ENCODE data around the gene HAS3. TPM values are rescaled to one million over a fixed set of nuclear protein-coding genes. Genes with fewer than 3 reads are reported as not detected.
"Not testable (repeated sequence)": the region's sequence is repeated elsewhere in the genome, so short reads cannot be mapped to it uniquely, and the experiment has no call there.

The HAS3 gene
- total and polyA plus RNA-seq, 5 experiments from 2014 or later = 0.07 to 4.0 (median 0.55) TPM

GRCh38 chr16:69124406-69124805 lies 19.0 kb downstream of the HAS3 start:
- not testable (repeated sequence) for DNase-seq, H3K4me3 Mint-ChIP-seq, H3K27me3 Mint-ChIP-seq, H3K9me3 Mint-ChIP-seq, ATAC-seq
- POLR2A ChIA-PET = interaction anchor here (0.6 to 1.6 kb wide), 3 partner anchors 8 to 281 kb away, joined by 3 to 4 read pairs (median 3); partner anchors contain the start of genes CHTF8, HAS3 and UTP4
- Mint-ChIP-seq H3K4me1 (peaks cover 9 to 40% (median 32%) of the 10 kb centered on the region in 4 donors), H3K27ac (peak overlapping the region in 1 of 10 donors; percentile 40), H3K36me3 (peaks cover 4 to 50% (median 5%) of the 10 kb centered on the region in 3 donors)

GRCh38 chr16:69124961-69125360 lies 19.5 kb downstream of the HAS3 start:
- Mint-ChIP-seq H3K36me3 (peaks cover 4 to 48% (median 5%) of the 10 kb centered on the region in 3 donors), H3K4me1 (peaks cover 11 to 44% (median 37%) of the 10 kb centered on the region in 4 donors), H3K27ac (peak overlapping the region in 2 of 10 donors; percentile 29 to 40)
- H3K9me3 Mint-ChIP-seq, ATAC-seq, H3K27me3 Mint-ChIP-seq, DNase-seq, H3K4me3 Mint-ChIP-seq: not testable (repeated sequence)
- POLR2A ChIA-PET = interaction anchor here (0.9 kb wide), 1 partner anchor 8 kb away, joined by 3 read pairs; the partner anchor contains the start of genes CHTF8 and UTP4

- Mint-ChIP-seq H3K4me3 (no peak overlapping the region), H3K4me1 (peaks cover 18 to 53% (median 48%) of the 10 kb centered on the region in 4 donors), H3K27ac (peak overlapping the region in 6 of 10 donors; percentile 16 to 69 (median 56))
Observed at GRCh38 chr16:69126221-69126620, 20.8 kb downstream of the HAS3 start.

DNA sequence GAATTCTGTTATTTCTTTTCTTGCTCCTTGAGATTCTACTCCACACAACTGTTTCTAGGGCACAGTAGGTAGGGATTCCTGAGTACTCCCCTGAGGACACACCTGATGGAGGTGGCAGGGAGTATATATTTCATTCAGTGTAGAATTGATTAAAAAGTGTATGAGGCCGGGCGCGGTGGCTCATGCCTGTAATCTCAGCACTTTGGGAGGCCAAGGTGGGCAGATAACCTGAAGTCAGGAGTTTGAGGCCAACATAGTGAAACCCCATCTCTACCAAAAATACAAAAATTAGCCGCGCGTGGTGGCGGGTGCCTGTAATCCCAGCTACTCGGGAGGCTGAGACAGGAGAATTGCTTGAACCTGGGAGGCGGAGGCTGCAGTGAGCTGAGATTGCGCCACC lies 21.3 kb downstream of the HAS3 start:
- Mint-ChIP-seq H3K27ac (peak overlapping the region in 7 of 10 donors; percentile 14 to 76 (median 66)), H3K4me1 (peaks cover 23 to 54% (median 50%) of the 10 kb centered on the region in 4 donors), H3K36me3 (peaks cover 0 to 31% (median 4%) of the 10 kb centered on the region in 3 donors)
- ATAC-seq, H3K4me3 Mint-ChIP-seq, H3K27me3 Mint-ChIP-seq, DNase-seq, H3K9me3 Mint-ChIP-seq: not testable (repeated sequence)
- POLR2A ChIA-PET = interaction anchor here (0.6 kb wide), 1 partner anchor 90 kb away, joined by 4 read pairs; no protein-coding TSS in a partner anchor

More at GRCh38 chr16:69126221-69126620, 20.8 kb downstream of the HAS3 start:
- POLR2A ChIA-PET = no interaction called here
- no peak for DNase-seq
- ATAC-seq = no peak
- Mint-ChIP-seq H3K36me3 (peaks cover under 1 to 35% (median 4%) of the 10 kb centered on the region in 3 donors), H3K9me3 (no peaks in the 10 kb centered on the region), H3K27me3 (no peaks in the 10 kb centered on the region)

DNA sequence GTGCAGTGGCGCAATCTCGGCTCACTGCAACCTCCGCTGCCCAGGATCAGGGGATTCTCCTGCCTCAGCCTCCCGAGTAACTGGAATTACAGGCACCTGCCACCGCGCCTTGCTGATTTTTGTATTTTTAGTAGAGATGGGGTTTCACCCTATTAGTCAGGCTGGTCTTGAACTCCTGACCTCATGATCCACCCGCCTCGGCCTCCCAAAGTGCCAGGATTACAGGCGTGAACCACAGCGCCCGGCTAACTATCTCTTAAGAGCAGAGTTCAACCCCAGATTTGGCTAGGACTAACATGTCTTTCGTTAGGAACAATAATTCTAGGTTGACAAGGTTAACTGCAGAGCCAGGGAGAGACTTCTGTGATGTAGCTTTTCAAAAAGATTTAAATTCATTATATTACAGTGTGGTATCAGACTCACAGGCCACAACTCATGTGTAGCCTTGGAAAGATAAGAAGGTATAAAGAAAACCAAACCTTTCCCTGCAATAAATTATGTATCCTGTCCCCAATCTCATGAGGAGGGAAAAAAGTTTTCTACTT lies 22.6 kb downstream of the HAS3 start:
- POLR2A ChIA-PET = no interaction called here

DNA sequence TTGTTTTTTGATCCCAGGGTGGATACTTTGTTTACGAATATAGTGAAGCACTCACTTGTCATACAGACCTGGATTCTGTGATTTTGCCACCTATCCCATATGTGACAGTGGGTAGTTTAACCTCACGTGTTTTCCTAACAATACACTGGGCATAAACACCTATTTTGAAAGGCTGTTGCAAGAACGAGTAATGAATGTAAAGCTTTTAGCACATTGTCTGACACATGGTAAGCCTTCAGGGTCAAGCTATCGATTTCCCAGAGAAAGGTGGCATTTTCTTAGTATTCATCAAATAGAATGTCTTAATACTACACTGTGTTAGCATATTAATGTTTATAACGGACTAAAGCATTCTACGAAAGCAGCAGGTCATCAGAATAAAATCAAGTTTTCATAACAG lies 25.0 kb downstream of the HAS3 start:
- Mint-ChIP-seq H3K4me3 (peak overlapping the region in 8 of 10 donors; percentile 88 to 97 (median 90)), H3K4me1 (peaks cover 30 to 72% (median 67%) of the 10 kb centered on the region in 4 donors), H3K27me3 (no peaks in the 10 kb centered on the region), H3K27ac (peak overlapping the region in 9 of 10 donors; percentile 57 to 97 (median 94)), H3K36me3 (peaks cover 2 to 27% (median 4%) of the 10 kb centered on the region in 3 donors), H3K9me3 (no peaks in the 10 kb centered on the region)
- ATAC-seq (no peak), DNase-seq (no peak)
- POLR2A ChIA-PET = interaction anchor here (0.6 to 1.4 kb wide), 4 partner anchors 10 to 581 kb away, joined by 3 to 4 read pairs (median 4); no protein-coding TSS in a partner anchor

More for the DNA sequence above, 22.6 kb downstream of the HAS3 start:
- no peak for DNase-seq
- H3K36me3 Mint-ChIP-seq = peaks cover 0 to 28% (median 4%) of the 10 kb centered on the region in 3 donors
- H3K9me3 Mint-ChIP-seq = no peaks in the 10 kb centered on the region
- H3K27ac Mint-ChIP-seq = peak overlapping the region in 3 of 10 donors; percentile 17 to 87 (median 37)
- H3K4me3 Mint-ChIP-seq = no peak overlapping the region
- no peak for ATAC-seq
- H3K4me1 Mint-ChIP-seq = peaks cover 26 to 61% (median 53%) of the 10 kb centered on the region in 4 donors
- H3K27me3 Mint-ChIP-seq = no peaks in the 10 kb centered on the region

DNA sequence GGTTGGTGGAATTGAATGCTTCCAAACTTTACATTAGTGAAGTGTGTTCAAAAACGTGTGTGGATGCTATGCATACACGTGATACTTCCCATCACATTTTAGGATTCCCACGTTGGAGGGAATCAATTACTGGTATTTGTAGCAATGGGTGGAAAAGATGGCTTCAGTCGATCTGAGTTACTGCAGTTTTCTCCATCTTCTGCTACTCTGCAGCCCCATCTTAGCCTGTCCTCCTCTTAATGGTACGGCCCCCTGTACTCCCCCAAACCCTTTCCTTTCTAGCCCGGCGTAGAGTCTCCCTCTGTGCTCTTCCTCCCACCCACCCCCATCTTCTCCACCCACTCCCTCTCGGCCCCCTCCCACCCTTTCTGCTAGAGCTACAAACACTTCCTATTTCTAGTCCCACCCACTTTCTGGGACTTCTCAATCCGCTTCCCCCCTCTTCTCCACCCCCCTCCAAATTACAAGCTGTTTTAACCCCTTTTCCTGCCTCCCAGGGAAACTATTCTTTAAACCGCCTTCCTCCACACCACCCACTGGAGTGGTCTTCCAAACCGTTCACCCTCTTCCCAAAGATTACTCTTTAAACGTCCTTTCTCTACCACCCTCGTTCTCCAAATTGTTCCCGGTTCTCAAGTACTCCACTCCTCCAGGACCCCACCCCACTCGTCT lies 25.9 kb downstream of the HAS3 start:
- H3K27ac Mint-ChIP-seq = peak overlapping the region; percentile 85 to 98 (median 94)
- no peaks in the 10 kb centered on the region for H3K9me3 Mint-ChIP-seq
- H3K36me3 Mint-ChIP-seq = peaks cover 2 to 27% (median 4%) of the 10 kb centered on the region in 3 donors
- H3K27me3 Mint-ChIP-seq = no peaks in the 10 kb centered on the region
- ATAC-seq = no peak
- peak overlapping the region; percentile 88 to 97 (median 92) for H3K4me3 Mint-ChIP-seq
- peaks cover 30 to 63% (median 59%) of the 10 kb centered on the region in 4 donors for H3K4me1 Mint-ChIP-seq
- POLR2A ChIA-PET = interaction anchor here (0.9 to 2.1 kb wide), 3 partner anchors 8 to 602 kb away, joined by 4 to 9 read pairs (median 7); no protein-coding TSS in a partner anchor
- DNase-seq = peak in 2 of 10 donors; percentile 5 to 26

- H3K9me3 Mint-ChIP-seq = no peaks in the 10 kb centered on the region
- H3K4me1 Mint-ChIP-seq = peaks cover 30 to 60% (median 56%) of the 10 kb centered on the region in 4 donors
- peak overlapping the region; percentile 85 to 98 (median 94) for H3K27ac Mint-ChIP-seq
- POLR2A ChIA-PET = interaction anchor here (0.9 to 2.4 kb wide), 10 partner anchors 7 to 603 kb away, joined by 3 to 17 read pairs (median 5); partner anchors contain the start of genes SNTB2 and ZFP90
- H3K27me3 Mint-ChIP-seq = no peaks in the 10 kb centered on the region
- DNase-seq (peak in 7 of 10 donors; percentile 11 to 82 (median 60)), ATAC-seq (peak; percentile 36 to 53)
- peaks cover 2 to 30% (median 4%) of the 10 kb centered on the region in 3 donors for H3K36me3 Mint-ChIP-seq
- H3K4me3 Mint-ChIP-seq = peak overlapping the region; percentile 88 to 97 (median 92)
Observed at GRCh38 chr16:69131839-69132423, 26.5 kb downstream of the HAS3 start.

DNA sequence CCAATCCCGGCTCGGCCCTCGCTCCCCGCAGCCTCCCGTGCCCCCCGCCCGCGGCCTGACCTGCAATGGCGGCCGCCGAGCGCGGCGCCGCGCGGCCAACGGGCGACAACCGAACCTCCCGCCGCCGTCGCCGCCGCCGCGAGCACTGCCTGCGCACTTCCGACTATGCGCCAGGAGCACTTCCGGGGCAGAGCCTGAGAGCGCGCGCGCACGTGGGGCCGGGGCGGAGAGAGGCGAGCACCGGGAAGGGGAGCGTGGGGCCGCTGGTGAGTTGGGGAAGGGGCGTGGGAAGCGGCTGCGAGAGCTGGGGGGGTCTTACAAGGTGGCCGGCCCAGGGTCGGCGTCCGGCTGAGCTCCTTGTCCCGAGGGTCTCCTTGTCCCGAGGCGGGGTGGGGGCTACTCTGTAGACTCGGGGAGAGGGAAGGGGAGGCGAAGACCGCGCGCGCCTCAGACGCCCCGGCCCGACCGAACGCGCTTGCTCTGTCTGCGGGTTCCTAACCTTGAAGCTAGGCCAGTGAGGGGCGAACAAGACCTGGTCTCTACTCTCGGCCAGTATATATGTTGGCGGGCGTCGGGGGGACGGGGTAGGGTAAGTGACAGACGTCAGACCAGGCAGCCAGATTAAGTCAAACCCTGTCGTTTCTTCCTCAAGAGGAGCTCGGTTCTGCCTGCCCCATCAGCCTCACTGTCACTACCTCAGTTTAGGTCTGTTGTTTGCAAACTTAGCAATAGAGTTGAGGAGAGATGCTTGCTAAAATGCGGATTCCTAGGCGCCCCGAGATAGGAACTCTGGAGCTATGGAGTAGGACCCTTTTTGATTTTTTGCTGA lies 27.2 kb downstream of the HAS3 start, which contains the start of the genes CHTF8 and UTP4:
CHTF8 (minus strand) TSS at position 165 of the 829 bp plus-strand sequence. CDS start 11,130 bp downstream, outside the sequence.
UTP4 (plus strand) TSS at position 226 of the 829 bp plus-strand sequence. CDS start 811 bp downstream, outside the sequence.
- Mint-ChIP-seq H3K27ac (peak within 1 kb of the TSS; percentile 85 to 98 (median 96)), H3K4me3 (peak within 1 kb of the TSS; percentile 91 to 97 (median 94)), H3K4me1 (peaks cover 28 to 56% (median 50%) of the 10 kb centered on the region in 4 donors), H3K27me3 (no peaks in the 10 kb centered on the region), H3K36me3 (peaks cover 0 to 33% (median 7%) of the 10 kb centered on the region in 3 donors), H3K9me3 (no peaks in the 10 kb centered on the region)
- DNase-seq (peak; percentile 75 to 90 (median 84)), ATAC-seq (peak; percentile 89 to 93)
- POLR2A ChIA-PET = interaction anchor here (0.6 to 2.4 kb wide), 17 partner anchors 8 to 775 kb away, joined by 3 to 17 read pairs (median 4); partner anchors contain the start of genes SNTB2 and ZFP90

- Mint-ChIP-seq H3K9me3 (no peaks in the 10 kb centered on the region), H3K4me1 (peaks cover 28 to 50% (median 48%) of the 10 kb centered on the region in 4 donors), H3K27me3 (no peaks in the 10 kb centered on the region), H3K4me3 (peak overlapping the region; percentile 91 to 97 (median 94)), H3K27ac (peak overlapping the region; percentile 85 to 98 (median 96)), H3K36me3 (peaks cover 0 to 35% (median 11%) of the 10 kb centered on the region in 3 donors)
- DNase-seq (no peak), ATAC-seq (no peak)
- POLR2A ChIA-PET = interaction anchor here (0.6 to 2.4 kb wide), 15 partner anchors 9 to 776 kb away, joined by 3 to 17 read pairs (median 4); partner anchors contain the start of genes SNTB2 and ZFP90
Observed at GRCh38 chr16:69133373-69133954, 28.0 kb downstream of the HAS3 start.

DNA sequence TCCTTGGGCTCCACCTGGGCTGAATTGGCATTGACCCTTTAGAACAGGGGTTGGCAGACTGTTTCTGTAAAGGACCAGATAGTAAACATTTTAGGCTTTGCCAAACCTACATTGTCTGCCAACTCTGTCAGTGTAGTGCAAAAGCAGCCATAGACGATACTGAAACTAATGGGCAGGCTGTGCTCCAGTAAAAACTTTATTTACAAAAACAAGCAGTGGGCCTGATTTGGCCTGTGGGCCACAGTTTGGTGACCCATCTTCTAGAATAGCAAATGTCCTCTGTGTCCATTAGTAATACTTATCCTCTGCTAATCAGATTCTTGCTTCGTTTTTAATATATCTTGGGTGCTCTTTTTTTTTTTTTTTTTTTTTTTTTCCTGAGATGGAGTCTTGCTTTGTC lies 33.2 kb downstream of the HAS3 start:
- POLR2A ChIA-PET = no interaction called here
- H3K27me3 Mint-ChIP-seq = no peaks in the 10 kb centered on the region

More for the DNA sequence above, 33.2 kb downstream of the HAS3 start:
- peaks cover 5 to 73% (median 20%) of the 10 kb centered on the region in 3 donors for H3K36me3 Mint-ChIP-seq
- ATAC-seq (no peak), DNase-seq (no peak)
- H3K27ac Mint-ChIP-seq = peak overlapping the region in 1 of 10 donors; percentile 79
- peaks cover 14 to 20% (median 15%) of the 10 kb centered on the region in 4 donors for H3K4me1 Mint-ChIP-seq
- no peaks in the 10 kb centered on the region for H3K9me3 Mint-ChIP-seq
- no peak overlapping the region for H3K4me3 Mint-ChIP-seq
